Iris pigment epithelial cell (primary cell): ENCODE results near the gene CRTC2.

Source experiments
- DNase-seq: peaks from one replicate; pipeline ENCODE4 v3.0.0-alpha.2; 2011; ENCODE audit warnings: low read depth

Gene CRTC2

GRCh38 chr1:153973071-153973470 lies 14.7 kb upstream of the CRTC2 start:
- no peak for DNase-seq

- DNase-seq, result no peak
Observed at GRCh38 chr1:153970346-153970745, 11.9 kb upstream of the CRTC2 start.

GRCh38 chr1:153968972-153969371 lies 10.6 kb upstream of the CRTC2 start:
- DNase-seq, result no peak

- DNase-seq, result no peak
Observed at GRCh38 chr1:153968408-153968807, 10.0 kb upstream of the CRTC2 start.

- no peak for DNase-seq
Observed at GRCh38 chr1:153968000-153968363, 9.6 kb upstream of the CRTC2 start.

GRCh38 chr1:153967107-153967999 lies 8.9 kb upstream of the CRTC2 start, which contains the start of gene CREB3L4:
TSS of gene CREB3L4 (plus strand) at chr1:153967902. CDS start at chr1:153968526, 624 bp downstream.
- peak; percentile 99 for DNase-seq

- DNase-seq, result peak; percentile 34
Observed at GRCh38 chr1:153963850-153964331, 5.5 kb upstream of the CRTC2 start.

- DNase-seq, result peak; percentile 96
Observed at GRCh38 chr1:153963030-153963849, 4.8 kb upstream of the CRTC2 start, which contains the start of gene SLC39A1. TSS of gene SLC39A1 (minus strand) at chr1:153963537. CDS start at chr1:153962715, 822 bp downstream.

- DNase-seq, result peak; percentile 65
Observed at GRCh38 chr1:153962088-153963029, 3.9 kb upstream of the CRTC2 start.

- no peak for DNase-seq
Observed at GRCh38 chr1:153961421-153961820, 3.0 kb upstream of the CRTC2 start.

- no peak for DNase-seq
Observed at GRCh38 chr1:153960206-153960605, 1.8 kb upstream of the CRTC2 start.

- no peak for DNase-seq
Observed at GRCh38 chr1:153959454-153959853, 1.0 kb upstream of the CRTC2 start.

- no peak for DNase-seq
Observed at GRCh38 chr1:153958961-153959260, 499 bp upstream of the CRTC2 start.

GRCh38 chr1:153957744-153958110 lies 685 bp downstream of the CRTC2 start:
- peak; percentile 28 for DNase-seq

- no peak for DNase-seq
Observed at GRCh38 chr1:153956997-153957715, 1.3 kb downstream of the CRTC2 start.

- no peak for DNase-seq
Observed at GRCh38 chr1:153954826-153955225, 3.6 kb downstream of the CRTC2 start.

GRCh38 chr1:153953859-153954365 lies 4.5 kb downstream of the CRTC2 start:
- DNase-seq, result no peak

- no peak for DNase-seq
Observed at GRCh38 chr1:153951801-153952200, 6.6 kb downstream of the CRTC2 start.

- DNase-seq, result no peak
Observed at GRCh38 chr1:153951183-153951582, 7.2 kb downstream of the CRTC2 start.

GRCh38 chr1:153946622-153947241 lies 11.7 kb downstream of the CRTC2 start, which contains the start of gene DENND4B:
TSS of gene DENND4B (minus strand) at chr1:153946718. CDS start at chr1:153944374, 2,344 bp downstream.
- peak; percentile 73 for DNase-seq
